ENCODE results near the gene DSP.

DNA sequence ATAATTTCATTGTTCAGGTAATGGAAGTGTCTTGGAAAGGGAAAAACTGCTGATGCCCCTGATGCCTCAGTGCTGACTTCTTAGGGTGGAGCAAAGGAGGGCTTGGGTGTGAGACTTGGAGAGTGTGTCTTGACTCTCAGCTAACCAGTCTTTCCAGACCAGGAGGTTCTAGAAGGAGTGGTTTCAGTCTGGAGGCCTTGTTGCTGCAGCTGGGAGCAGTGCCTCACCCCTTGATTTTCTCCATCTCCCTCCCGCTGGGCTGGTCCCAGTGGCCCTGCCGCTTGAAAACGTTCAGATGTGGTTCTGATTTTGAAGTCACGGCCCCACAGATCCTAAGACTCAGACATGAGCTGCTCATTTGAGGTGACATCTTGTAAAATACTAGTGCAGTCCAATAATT, 5.4 kb downstream of the DSP start:
- TF ChIP-seq, protein P1, sequence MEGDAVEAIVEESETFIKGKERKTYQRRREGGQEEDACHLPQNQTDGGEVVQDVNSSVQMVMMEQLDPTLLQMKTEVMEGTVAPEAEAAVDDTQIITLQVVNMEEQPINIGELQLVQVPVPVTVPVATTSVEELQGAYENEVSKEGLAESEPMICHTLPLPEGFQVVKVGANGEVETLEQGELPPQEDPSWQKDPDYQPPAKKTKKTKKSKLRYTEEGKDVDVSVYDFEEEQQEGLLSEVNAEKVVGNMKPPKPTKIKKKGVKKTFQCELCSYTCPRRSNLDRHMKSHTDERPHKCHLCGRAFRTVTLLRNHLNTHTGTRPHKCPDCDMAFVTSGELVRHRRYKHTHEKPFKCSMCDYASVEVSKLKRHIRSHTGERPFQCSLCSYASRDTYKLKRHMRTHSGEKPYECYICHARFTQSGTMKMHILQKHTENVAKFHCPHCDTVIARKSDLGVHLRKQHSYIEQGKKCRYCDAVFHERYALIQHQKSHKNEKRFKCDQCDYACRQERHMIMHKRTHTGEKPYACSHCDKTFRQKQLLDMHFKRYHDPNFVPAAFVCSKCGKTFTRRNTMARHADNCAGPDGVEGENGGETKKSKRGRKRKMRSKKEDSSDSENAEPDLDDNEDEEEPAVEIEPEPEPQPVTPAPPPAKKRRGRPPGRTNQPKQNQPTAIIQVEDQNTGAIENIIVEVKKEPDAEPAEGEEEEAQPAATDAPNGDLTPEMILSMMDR (IDR thresholded peaks at IDR 0.05 in 8 of 11, conservative IDR thresholded peaks at IDR 0.05 in 3 of 11) = no peak
- TF ChIP-seq POLR2A (IDR thresholded peaks at IDR 0.05) = no peak
- no peak for TF ChIP-seq POLR2AphosphoS5 (IDR thresholded peaks at IDR 0.05)

Data from spleen (tissue), 7 donors.